Transverse colon (tissue), 4 donors: Measurements from ENCODE around the gene LRP4. TPM values are rescaled to one million over a fixed set of nuclear protein-coding genes. Genes with fewer than 3 reads are reported as not detected.
"Not testable (repeated sequence)": the region's sequence is repeated elsewhere in the genome, so short reads cannot be mapped to it uniquely, and the experiment has no call there.

Source experiments
- DNase-seq: peaks from one replicate; pipeline ENCODE4 v3.0.0-alpha.2; 2019
- H3K27ac ChIP-seq, 4 donors: fragments of 200-600 bp; sonication (generic); 2 replicates each; pipeline ENCODE4 v1.5.1; 2016 to 2018; ENCODE audit warnings: inconsistent platforms in 4 of 4
- H3K27me3 ChIP-seq: fragments of 200-600 bp; sonication (generic); 2 replicates; pipeline ENCODE4 v1.5.1; 2017; ENCODE audit warnings: inconsistent platforms
- H3K36me3 ChIP-seq, 4 donors: fragments of 200-600 bp; sonication (generic); 2 replicates each; pipeline ENCODE4 v1.5.1; 2017 to 2019; ENCODE audit warnings: inconsistent platforms in 4 of 4
- H3K4me1 ChIP-seq, 4 donors: fragments of 200-600 bp; sonication (generic); 2 replicates each; pipeline ENCODE4 v1.5.1; 2017 to 2020; ENCODE audit warnings: inconsistent platforms in 4 of 4
- H3K4me3 ChIP-seq, 4 donors: fragments of 200-600 bp; sonication (generic); 1 replicate in 1 of 4; 2 replicates in 3 of 4; pipeline versions ENCODE4 v1.5.1 to v1.6.1; 2017 to 2019; ENCODE audit warnings: inconsistent platforms in 4 of 4
- H3K9me3 ChIP-seq, 2 donors: fragments of 200-600 bp; sonication (generic); 2 replicates each; pipeline ENCODE4 v1.5.1; 2017 to 2019; ENCODE audit warnings: inconsistent platforms in 2 of 2
- EP300 ChIP-seq: sonication (generic); formaldehyde crosslinking; IDR thresholded peaks from one replicate; pipeline ENCODE4 v1.6.1; 2017; ENCODE audit warnings: antibody characterized with exemption, low read depth
- POLR2A ChIP-seq: fragments of 450-650 bp; IDR thresholded peaks from one replicate; pipeline ENCODE4 v1.6.1; 2016; ENCODE audit warnings: antibody characterized with exemption, mild to moderate bottlenecking, moderate library complexity
- POLR2AphosphoS5 ChIP-seq, 3 donors: sonication (generic); formaldehyde crosslinking; IDR thresholded peaks; one replicate each; pipeline ENCODE4 v1.6.1; 2016; ENCODE audit warnings: antibody characterized with exemption in 3 of 3
- WGBS, 2 donors: methylation state at CpG; one replicate each; pipeline ENCODE4 v1.1.5; 2018; ENCODE audit warnings: low coverage in 1 of 2; 5-methylcytosine and 5-hydroxymethylcytosine counted together
- in situ Hi-C, 4 donors: fragments of 200-750 bp; cut with MboI; loops; one replicate each; pipeline versions ENCODE4 v1.15.0 to v1.15.1; 2017; ENCODE audit warnings: low sequenced_read_pairs in 3 of 4, low pct_ligation_motif_present in 1 of 4, low pct_unique_long_range_greater_than_20kb in 1 of 4
- intact Hi-C: fragments of 100-400 bp; cut with DNase I; formaldehyde crosslinking; loops from one replicate; pipeline ENCODE4 v1.15.1; 2023; ENCODE audit warnings: low total_unique reads
- total RNA-seq, 4 donors: library from RNA; depleted of rRNA; stranded (reverse); fragments of >200 nt; gene quantifications; one replicate each; pipeline ENCODE4 v1.1.0, GENCODE V29; 2016
- TF ChIP-seq, protein P1 (sequence below), 5 experiments: fragments of 200-600 bp in 3 of 5; fragments of 450-650 bp in 2 of 5; sonication (generic) in 3 of 5; IDR thresholded peaks; 1 replicate in 2 of 5; 2 replicates in 3 of 5; pipeline ENCODE4 v1.5.1; 2016 to 2017; ENCODE audit warnings: antibody characterized with exemption in 5 of 5, inconsistent platforms in 3 of 5, mild to moderate bottlenecking in 2 of 5, moderate library complexity in 1 of 5

LRP4 gene
- total RNA-seq, 4 donors from 2014 or later: 7.9 to 52.4 (median 16.2) TPM

DNA sequence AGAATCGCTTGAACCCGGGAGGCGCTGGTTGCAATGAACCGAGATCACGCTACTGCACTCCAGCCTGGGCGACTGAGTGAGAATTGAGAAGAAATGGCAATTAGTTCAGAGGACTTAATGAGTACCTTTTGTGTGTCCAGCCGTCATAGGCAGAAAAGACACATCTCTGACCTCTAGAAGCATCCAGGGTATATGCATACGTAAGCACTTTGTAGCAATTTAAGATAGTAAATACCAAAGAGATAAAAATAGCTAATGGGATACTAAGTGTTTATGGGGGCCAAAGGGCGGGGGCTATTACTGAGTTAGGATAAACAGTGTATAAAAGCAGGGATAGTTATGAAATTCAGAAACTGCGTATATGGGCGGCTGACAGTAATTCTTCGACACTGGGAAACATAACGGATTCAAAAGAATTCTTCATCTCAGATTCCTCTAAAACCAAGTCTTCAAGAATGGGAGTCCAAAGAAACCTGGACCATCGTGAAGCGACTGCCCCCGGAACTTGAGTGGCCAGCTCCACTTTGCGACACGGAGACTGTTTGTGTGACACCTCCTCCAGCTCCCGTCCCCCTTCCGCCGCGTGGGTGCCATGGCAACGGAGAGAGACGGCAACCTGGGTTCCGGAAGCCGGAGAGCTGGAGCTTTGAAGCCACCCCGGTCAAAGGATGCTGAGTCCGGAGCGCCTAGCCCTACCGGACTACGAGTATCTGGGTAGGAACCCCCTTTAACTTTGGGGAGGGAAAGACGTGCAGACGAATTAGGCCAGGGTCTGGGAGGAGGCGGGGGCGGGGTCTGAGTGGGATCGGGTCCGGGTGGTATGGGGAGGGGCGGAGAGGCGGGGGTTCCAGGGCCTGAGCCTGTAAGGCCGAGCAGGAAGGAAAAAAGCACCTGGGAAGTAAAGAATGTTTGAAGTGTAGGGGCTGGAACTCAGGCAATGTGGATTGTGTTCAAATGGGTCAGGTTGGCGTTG lies 18.1 kb upstream of the LRP4 start, which contains the start of gene CSTPP1:
Gene CSTPP1, plus strand, starts transcription at position 624 of the 973 bp plus-strand sequence. Its CDS starts 45 bp downstream, at position 669.
- intact Hi-C loops: no loop called here
- 21 to 34% methylated on average over 5 to 35 of the region's 41 CpGs for WGBS, 2 donors

DNA sequence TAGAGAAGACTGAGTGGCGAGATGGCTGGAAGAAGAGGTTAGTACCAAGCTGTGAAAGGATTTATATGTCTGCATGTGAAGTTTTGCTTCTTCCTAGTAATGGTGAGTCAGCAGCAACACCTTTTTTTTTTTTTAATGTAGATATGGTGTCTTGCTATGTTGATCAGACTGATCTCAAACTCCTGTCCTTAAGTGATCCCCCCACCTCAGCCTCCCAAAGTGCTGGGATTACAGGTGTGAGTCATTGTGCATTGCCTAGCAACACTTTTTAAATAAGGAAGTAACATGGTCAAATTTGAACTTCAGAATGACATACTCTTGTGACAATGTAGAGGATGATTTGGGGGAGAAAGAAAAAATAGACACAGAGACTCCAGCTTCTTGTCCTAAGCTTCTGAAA lies 11.7 kb upstream of the LRP4 start:
- no peak overlapping the region for H3K4me3 ChIP-seq
- peak overlapping the region in 3 of 4 donors; percentile 46 to 66 (median 51) for H3K27ac ChIP-seq
- peak; percentile 49 for DNase-seq
- TF ChIP-seq POLR2AphosphoS5 (IDR thresholded peaks at IDR 0.05): no peak
- TF ChIP-seq POLR2A: no peak
- TF ChIP-seq, protein P1, sequence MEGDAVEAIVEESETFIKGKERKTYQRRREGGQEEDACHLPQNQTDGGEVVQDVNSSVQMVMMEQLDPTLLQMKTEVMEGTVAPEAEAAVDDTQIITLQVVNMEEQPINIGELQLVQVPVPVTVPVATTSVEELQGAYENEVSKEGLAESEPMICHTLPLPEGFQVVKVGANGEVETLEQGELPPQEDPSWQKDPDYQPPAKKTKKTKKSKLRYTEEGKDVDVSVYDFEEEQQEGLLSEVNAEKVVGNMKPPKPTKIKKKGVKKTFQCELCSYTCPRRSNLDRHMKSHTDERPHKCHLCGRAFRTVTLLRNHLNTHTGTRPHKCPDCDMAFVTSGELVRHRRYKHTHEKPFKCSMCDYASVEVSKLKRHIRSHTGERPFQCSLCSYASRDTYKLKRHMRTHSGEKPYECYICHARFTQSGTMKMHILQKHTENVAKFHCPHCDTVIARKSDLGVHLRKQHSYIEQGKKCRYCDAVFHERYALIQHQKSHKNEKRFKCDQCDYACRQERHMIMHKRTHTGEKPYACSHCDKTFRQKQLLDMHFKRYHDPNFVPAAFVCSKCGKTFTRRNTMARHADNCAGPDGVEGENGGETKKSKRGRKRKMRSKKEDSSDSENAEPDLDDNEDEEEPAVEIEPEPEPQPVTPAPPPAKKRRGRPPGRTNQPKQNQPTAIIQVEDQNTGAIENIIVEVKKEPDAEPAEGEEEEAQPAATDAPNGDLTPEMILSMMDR (IDR thresholded peaks at IDR 0.05): no peak
- TF ChIP-seq EP300: no peak
- intact Hi-C loops: no loop called here
- no peaks in the 10 kb centered on the region for H3K36me3 ChIP-seq
- H3K4me1 ChIP-seq: peaks cover 0 to 26% (median 17%) of the 10 kb centered on the region in 4 donors
- in situ Hi-C loops: no loop called here
- H3K27me3 ChIP-seq: no peaks in the 10 kb centered on the region
- H3K9me3 ChIP-seq: no peaks in the 10 kb centered on the region
- 71 to 86% methylated on average over 1 of the region's 1 CpG for WGBS, 2 donors

More for the DNA sequence above, 18.1 kb upstream of the LRP4 start, which contains the start of gene CSTPP1:
- H3K36me3 ChIP-seq: no peaks in the 10 kb centered on the region
- peaks cover 0 to 31% (median 17%) of the 10 kb centered on the region in 4 donors for H3K4me1 ChIP-seq
- H3K9me3 ChIP-seq: no peaks in the 10 kb centered on the region
- H3K4me3 ChIP-seq: peak within 1 kb of the TSS; percentile 56 to 96 (median 62)
- in situ Hi-C loops: no loop called here
- H3K27me3 ChIP-seq: no peaks in the 10 kb centered on the region
- peak; percentile 95 for DNase-seq
- peak within 1 kb of the TSS; percentile 70 to 81 (median 74) for H3K27ac ChIP-seq
- TF ChIP-seq, protein P1 (IDR thresholded peaks at IDR 0.05): peak in 2 of 5 experiments; percentile 13 to 17
- TF ChIP-seq POLR2A: no peak

GRCh38 chr11:46928701-46929100 lies 10.4 kb upstream of the LRP4 start:
- in situ Hi-C loops, H3K27ac ChIP-seq, H3K4me3 ChIP-seq, H3K27me3 ChIP-seq, H3K9me3 ChIP-seq, intact Hi-C loops, H3K36me3 ChIP-seq, DNase-seq: not testable (repeated sequence)
- WGBS, 2 donors: 20 to 28% methylated on average over 1 of the region's 1 CpG
- H3K4me1 ChIP-seq: peaks cover 0 to 26% (median 17%) of the 10 kb centered on the region in 4 donors

- in situ Hi-C loops, intact Hi-C loops, H3K27me3 ChIP-seq, DNase-seq, H3K36me3 ChIP-seq, H3K27ac ChIP-seq, H3K4me3 ChIP-seq, H3K9me3 ChIP-seq: not testable (repeated sequence)
- H3K4me1 ChIP-seq: peaks cover 0 to 25% (median 17%) of the 10 kb centered on the region in 4 donors
- 60 to 88% methylated on average over 1 to 4 of the region's 4 CpGs for WGBS, 2 donors
Measured at GRCh38 chr11:46927928-46928327, 9.6 kb upstream of the LRP4 start.

DNA sequence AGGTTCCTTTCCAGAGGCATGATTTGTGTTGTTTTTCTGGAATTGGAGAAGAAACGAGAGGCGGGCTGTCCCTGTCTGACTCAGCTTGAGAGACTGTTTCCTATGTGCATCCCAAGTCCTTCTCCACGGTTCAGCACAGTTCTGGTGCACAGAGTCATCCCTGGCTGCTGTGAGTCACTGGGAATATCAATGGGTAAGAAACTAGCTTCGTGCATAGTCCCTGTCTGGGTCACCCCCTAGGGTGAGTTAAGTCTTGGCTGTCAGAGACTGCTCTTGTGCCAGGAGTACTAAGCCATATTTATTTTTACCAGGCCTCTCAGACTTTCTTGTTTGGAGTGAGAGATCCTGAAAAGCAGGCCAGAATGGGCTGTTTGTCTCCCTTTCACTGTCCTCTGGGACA lies 2.4 kb upstream of the LRP4 start:
- in situ Hi-C loops: no loop called here
- no peaks in the 10 kb centered on the region for H3K9me3 ChIP-seq
- TF ChIP-seq POLR2AphosphoS5 (IDR thresholded peaks at IDR 0.05) (peak in 2 of 3 donors; percentile 39 to 58), EP300 (no peak)
- peak overlapping the region; percentile 62 to 79 (median 71) for H3K27ac ChIP-seq
- H3K36me3 ChIP-seq: no peaks in the 10 kb centered on the region
- intact Hi-C loops: no loop called here
- peak; percentile 45 for DNase-seq
- H3K4me3 ChIP-seq: no peak overlapping the region
- 54% methylated on average over 4 of the region's 4 CpGs; no CpG with 5 or more reads in 1 of the 2 donors for WGBS, 2 donors
- H3K27me3 ChIP-seq: peaks cover 12% of the 10 kb centered on the region
- peaks cover 4 to 42% (median 31%) of the 10 kb centered on the region in 4 donors for H3K4me1 ChIP-seq
